ENCODE measurements around the gene ATCAY. TPM values are rescaled to one million over a fixed set of nuclear protein-coding genes. Genes with fewer than 3 reads are reported as not detected.
A peak's percentile ranks its signal among the peaks of the same experiment; 100 is the strongest.

ATCAY gene
- polyA plus RNA-seq, 1 experiment: 0.30 TPM

- no peak for TF ChIP-seq CTCF (IDR thresholded peaks at IDR 0.05; ENCODE audit: low read depth, low read length)
- H3K27ac ChIP-seq (ENCODE audit: low read depth, low read length): no peak overlapping the region
- no peak overlapping the region for H3K4me3 ChIP-seq (ENCODE audit: low read depth, low read length)
- POLR2A ChIA-PET: interaction anchor here (0.7 kb wide), 1 partner anchor 161 kb away, joined by 5 read pairs; no protein-coding TSS in a partner anchor
- no peak for DNase-seq (ENCODE audit: low read depth, low spot score)
- peaks cover 6% of the 10 kb centered on the region for H3K27me3 ChIP-seq (ENCODE audit: control insufficient read depth, insufficient read depth, low read length)
- H3K9me3 ChIP-seq (ENCODE audit: control insufficient read depth, insufficient read depth, low read length): peaks cover 14% of the 10 kb centered on the region
- CTCF ChIA-PET: interaction anchor here (0.9 kb wide), 1 partner anchor 135 kb away, joined by 7 read pairs; no protein-coding TSS in a partner anchor
These were observed 28.3 kb upstream of the ATCAY start for GRCh38 chr19:3852177-3852511.

GRCh38 chr19:3852614-3853254, 27.8 kb upstream of the ATCAY start:
- Histone ChIP-seq H3K27ac (ENCODE audit: low read depth, low read length) (no peak overlapping the region), H3K9me3 (ENCODE audit: control insufficient read depth, insufficient read depth, low read length) (peaks cover 14% of the 10 kb centered on the region), H3K27me3 (ENCODE audit: control insufficient read depth, insufficient read depth, low read length) (peaks cover 8% of the 10 kb centered on the region), H3K4me3 (ENCODE audit: low read depth, low read length) (no peak overlapping the region)
- CTCF ChIA-PET: interaction anchor here (0.9 kb wide), 1 partner anchor 135 kb away, joined by 7 read pairs; no protein-coding TSS in a partner anchor
- TF ChIP-seq CTCF (IDR thresholded peaks at IDR 0.05; ENCODE audit: low read depth, low read length): peak; percentile 13; the same call in 1 of the 2 replicates
- POLR2A ChIA-PET: interaction anchor here (0.7 kb wide), 1 partner anchor 162 kb away, joined by 5 read pairs; no protein-coding TSS in a partner anchor
- DNase-seq (ENCODE audit: low read depth, low spot score): no peak

- no peak for TF ChIP-seq CTCF (IDR thresholded peaks at IDR 0.05; ENCODE audit: low read depth, low read length)
- peaks cover 14% of the 10 kb centered on the region for H3K9me3 ChIP-seq (ENCODE audit: control insufficient read depth, insufficient read depth, low read length)
- no peak for DNase-seq (ENCODE audit: low read depth, low spot score)
- peaks cover 11% of the 10 kb centered on the region for H3K27me3 ChIP-seq (ENCODE audit: control insufficient read depth, insufficient read depth, low read length)
- no peak overlapping the region for H3K27ac ChIP-seq (ENCODE audit: low read depth, low read length)
- ChIA-PET POLR2A (no interaction called here), CTCF (no interaction called here)
- no peak overlapping the region for H3K4me3 ChIP-seq (ENCODE audit: low read depth, low read length)
These were observed 25.2 kb upstream of the ATCAY start for GRCh38 chr19:3855320-3855719.

GRCh38 chr19:3857449-3858003, 23.0 kb upstream of the ATCAY start:
- Histone ChIP-seq H3K9me3 (ENCODE audit: control insufficient read depth, insufficient read depth, low read length) (no peaks in the 10 kb centered on the region; the same call in 1 of the 2 replicates), H3K4me3 (ENCODE audit: low read depth, low read length) (no peak overlapping the region), H3K27me3 (ENCODE audit: control insufficient read depth, insufficient read depth, low read length) (peaks cover 11% of the 10 kb centered on the region), H3K27ac (ENCODE audit: low read depth, low read length) (no peak overlapping the region)
- no peak for TF ChIP-seq CTCF (IDR thresholded peaks at IDR 0.05; ENCODE audit: low read depth, low read length)
- CTCF ChIA-PET: no interaction called here
- POLR2A ChIA-PET: no interaction called here
- DNase-seq (ENCODE audit: low read depth, low spot score): no peak

GRCh38 chr19:3860499-3860898, 20.0 kb upstream of the ATCAY start:
- H3K27me3 ChIP-seq (ENCODE audit: control insufficient read depth, insufficient read depth, low read length): peaks cover 23% of the 10 kb centered on the region
- no peak for TF ChIP-seq CTCF (IDR thresholded peaks at IDR 0.05; ENCODE audit: low read depth, low read length)
- no peaks in the 10 kb centered on the region; the same call in 1 of the 2 replicates for H3K9me3 ChIP-seq (ENCODE audit: control insufficient read depth, insufficient read depth, low read length)
- CTCF ChIA-PET: no interaction called here
- no peak for DNase-seq (ENCODE audit: low read depth, low spot score)
- H3K27ac ChIP-seq (ENCODE audit: low read depth, low read length): no peak overlapping the region
- H3K4me3 ChIP-seq (ENCODE audit: low read depth, low read length): no peak overlapping the region
- POLR2A ChIA-PET: no interaction called here

Data from AG04450 (cell line).